ENCODE measurements around the gene TTC38. TPM values are rescaled to one million over a fixed set of nuclear protein-coding genes. Genes with fewer than 3 reads are reported as not detected.

TTC38 gene
- total RNA-seq, 1 donor from 2014 or later, result 8.4 TPM

- FAIRE-seq, result no peak
- no peak for TF ChIP-seq CTCF (IDR thresholded peaks at IDR 0.05; ENCODE audit: insufficient read depth, low read length, severe bottlenecking)
- H3K36me3 ChIP-seq (ENCODE audit: control insufficient read depth, insufficient read depth, low read length), result peaks cover 5% of the 10 kb centered on the region
Observed at GRCh38 chr22:46327691-46328465, 60.1 kb downstream of the TTC38 start.

GRCh38 chr22:46328797-46329196, 61.0 kb downstream of the TTC38 start:
- Histone ChIP-seq H3K36me3 (ENCODE audit: control insufficient read depth, insufficient read depth, low read length) (peaks cover 5% of the 10 kb centered on the region), H3K27me3 (ENCODE audit: control insufficient read depth, insufficient read depth, low read length) (no peaks in the 10 kb centered on the region), H3K4me3 (ENCODE audit: low read depth, low read length) (no peak overlapping the region)
- TF ChIP-seq CTCF (IDR thresholded peaks at IDR 0.05; ENCODE audit: insufficient read depth, low read length, severe bottlenecking), result no peak
- FAIRE-seq (no peak), DNase-seq (ENCODE audit: low read depth) (no peak)

More at GRCh38 chr22:46327691-46328465, 60.1 kb downstream of the TTC38 start:
- no peak for DNase-seq (ENCODE audit: low read depth)
- Histone ChIP-seq H3K4me3 (ENCODE audit: low read depth, low read length) (no peak overlapping the region), H3K27me3 (ENCODE audit: control insufficient read depth, insufficient read depth, low read length) (no peaks in the 10 kb centered on the region)

- no peak overlapping the region for H3K4me3 ChIP-seq (ENCODE audit: low read depth, low read length)
- TF ChIP-seq CTCF (IDR thresholded peaks at IDR 0.05; ENCODE audit: insufficient read depth, low read length, severe bottlenecking), result no peak
- H3K36me3 ChIP-seq (ENCODE audit: control insufficient read depth, insufficient read depth, low read length), result peaks cover 5% of the 10 kb centered on the region
- DNase-seq (ENCODE audit: low read depth) (no peak), FAIRE-seq (no peak)
- no peaks in the 10 kb centered on the region for H3K27me3 ChIP-seq (ENCODE audit: control insufficient read depth, insufficient read depth, low read length)
Observed at GRCh38 chr22:46329616-46330015, 61.8 kb downstream of the TTC38 start.

GRCh38 chr22:46330426-46330825, 62.6 kb downstream of the TTC38 start:
- TF ChIP-seq CTCF (IDR thresholded peaks at IDR 0.05; ENCODE audit: insufficient read depth, low read length, severe bottlenecking), result no peak
- no peak overlapping the region for H3K4me3 ChIP-seq (ENCODE audit: low read depth, low read length)
- H3K36me3 ChIP-seq (ENCODE audit: control insufficient read depth, insufficient read depth, low read length), result peaks cover 5% of the 10 kb centered on the region
- no peaks in the 10 kb centered on the region for H3K27me3 ChIP-seq (ENCODE audit: control insufficient read depth, insufficient read depth, low read length)
- DNase-seq (ENCODE audit: low read depth), result no peak
- FAIRE-seq, result no peak

GRCh38 chr22:46331496-46331895, 63.7 kb downstream of the TTC38 start:
- TF ChIP-seq CTCF (IDR thresholded peaks at IDR 0.05; ENCODE audit: insufficient read depth, low read length, severe bottlenecking), result no peak
- FAIRE-seq (no peak), DNase-seq (ENCODE audit: low read depth) (no peak)
- Histone ChIP-seq H3K27me3 (ENCODE audit: control insufficient read depth, insufficient read depth, low read length) (no peaks in the 10 kb centered on the region), H3K36me3 (ENCODE audit: control insufficient read depth, insufficient read depth, low read length) (peaks cover 3% of the 10 kb centered on the region), H3K4me3 (ENCODE audit: low read depth, low read length) (no peak overlapping the region)

All from bronchial epithelial cell (primary cell).